Hepatocyte (in vitro differentiated cells): ENCODE results near the gene SLC6A1. TPM values are rescaled to one million over a fixed set of nuclear protein-coding genes. Genes with fewer than 3 reads are reported as not detected.

Source experiments
- DNase-seq: peaks from one replicate; pipeline ENCODE4 v3.0.0-alpha.2; 2016; ENCODE audit warnings: low spot score
- H2AFZ ChIP-seq: fragments of 200-600 bp; sonication (generic); 2 replicates; pipeline ENCODE4 v1.6.0; 2016; ENCODE audit warnings: antibody characterized with exemption, mild to moderate bottlenecking
- H3K27ac ChIP-seq: fragments of 200-600 bp; sonication (generic); 2 replicates; pipeline ENCODE4 v1.5.1; 2016; ENCODE audit warnings: mild to moderate bottlenecking
- H3K27me3 ChIP-seq: fragments of 200-600 bp; sonication (generic); 2 replicates; pipeline ENCODE4 v1.6.1; 2016
- H3K36me3 ChIP-seq: fragments of 200-600 bp; sonication (generic); replicated peaks from 2 replicates; pipeline ENCODE4 v1.5.1; 2016; ENCODE audit warnings: low read depth; ENCODE audit not compliant: insufficient read depth
- H3K4me1 ChIP-seq: fragments of 200-600 bp; sonication (generic); 2 replicates; pipeline ENCODE4 v1.5.1; 2016; ENCODE audit warnings: mild to moderate bottlenecking, moderate library complexity; ENCODE audit not compliant: insufficient read depth
- H3K4me2 ChIP-seq: fragments of 200-600 bp; sonication (generic); 2 replicates; pipeline ENCODE4 v1.6.0; 2016
- H3K4me3 ChIP-seq: fragments of 200-600 bp; sonication (generic); 2 replicates; pipeline ENCODE4 v1.5.1; 2016; ENCODE audit warnings: mild to moderate bottlenecking
- H3K79me2 ChIP-seq: fragments of 200-600 bp; sonication (generic); 2 replicates; pipeline ENCODE4 v1.6.0; 2017; ENCODE audit warnings: mild to moderate bottlenecking
- H3K9me2 ChIP-seq: fragments of 200-600 bp; sonication (generic); replicated peaks from 2 replicates; pipeline ENCODE4 v1.6.0; 2017; ENCODE audit warnings: mild to moderate bottlenecking; ENCODE audit not compliant: insufficient read depth
- H3K9me3 ChIP-seq: fragments of 200-600 bp; sonication (generic); 2 replicates; pipeline ENCODE4 v1.5.1; 2016; ENCODE audit warnings: low read depth, mild to moderate bottlenecking
- H4K20me1 ChIP-seq: fragments of 200-600 bp; sonication (generic); 2 replicates; pipeline ENCODE4 v1.6.0; 2016; ENCODE audit warnings: mild to moderate bottlenecking; ENCODE audit not compliant: insufficient read depth, poor library complexity, severe bottlenecking
- CTCF ChIP-seq: fragments of 200-600 bp; sonication (generic); IDR thresholded peaks from 2 replicates; pipeline ENCODE4 v1.5.1; 2016; ENCODE audit warnings: antibody characterized with exemption, mild to moderate bottlenecking; ENCODE audit not compliant: poor library complexity
- EZH2 ChIP-seq: fragments of 200-600 bp; sonication (generic); IDR thresholded peaks from 2 replicates; pipeline ENCODE4 v1.6.1; 2016; ENCODE audit warnings: antibody characterized with exemption, mild to moderate bottlenecking, borderline replicate concordance
- EZH2phosphoT487 ChIP-seq: fragments of 200-600 bp; sonication (generic); IDR thresholded peaks from one replicate; pipeline ENCODE4 v1.6.1; 2018; ENCODE audit warnings: antibody characterized with exemption, mild to moderate bottlenecking, low read depth, moderate library complexity; ENCODE audit not compliant: unreplicated experiment, severe bottlenecking
- WGBS: methylation state at CpG from one replicate; pipeline ENCODE4 v1.1.6; 2016; ENCODE audit warnings: low lambda C conversion rate; ENCODE audit errors: missing lambda C conversion rate; 5-methylcytosine and 5-hydroxymethylcytosine counted together
- polyA plus RNA-seq: library from polyadenylated mRNA; unstranded; fragments of >200 nt; fragmentation: Nextera tagmentation; extraction: Ambion mirVana; gene quantifications from 2 replicates; pipeline ENCODE4 v1.2.1, GENCODE V29; 2016
- total RNA-seq: library from RNA; depleted of rRNA; stranded (reverse); fragments of >200 nt; gene quantifications from 2 replicates; pipeline ENCODE4 v1.2.3, GENCODE V29; 2014

SLC6A1 gene
- total and polyA plus RNA-seq, 2 experiments from 2014 or later = 3.6 to 5.7 TPM

- Histone ChIP-seq H3K4me3 (no peak overlapping the region), H3K36me3 (no peaks in the 10 kb centered on the region), H3K27me3 (no peaks in the 10 kb centered on the region), H3K9me3 (no peaks in the 10 kb centered on the region), H3K79me2 (no peaks in the 10 kb centered on the region), H3K27ac (no peak overlapping the region), H3K9me2 (no peaks in the 10 kb centered on the region), H4K20me1 (no peaks in the 10 kb centered on the region), H3K4me1 (no peaks in the 10 kb centered on the region), H3K4me2 (no peak overlapping the region), H2AFZ (no peak overlapping the region)
- no peak for TF ChIP-seq EZH2phosphoT487
- no peak for TF ChIP-seq CTCF
- TF ChIP-seq EZH2 = no peak
- 85% methylated on average over 17 of the region's 17 CpGs for WGBS
- no peak for DNase-seq
Observed at GRCh38 chr3:10957976-10958749, 34.4 kb upstream of the SLC6A1 start.

GRCh38 chr3:10960255-10960654, 32.3 kb upstream of the SLC6A1 start:
- Histone ChIP-seq H3K27ac (no peak overlapping the region), H3K4me2 (no peak overlapping the region), H3K9me2 (no peaks in the 10 kb centered on the region), H3K9me3 (no peaks in the 10 kb centered on the region), H3K27me3 (no peaks in the 10 kb centered on the region), H3K4me1 (no peaks in the 10 kb centered on the region), H3K79me2 (no peaks in the 10 kb centered on the region), H4K20me1 (no peaks in the 10 kb centered on the region), H2AFZ (no peak overlapping the region), H3K36me3 (no peaks in the 10 kb centered on the region), H3K4me3 (no peak overlapping the region)
- no peak for DNase-seq
- TF ChIP-seq EZH2phosphoT487 (no peak), EZH2 (no peak), CTCF (no peak)
- 87% methylated on average over 6 of the region's 6 CpGs for WGBS

GRCh38 chr3:10961921-10962320, 30.6 kb upstream of the SLC6A1 start:
- no peaks in the 10 kb centered on the region for H3K9me3 ChIP-seq
- H3K79me2 ChIP-seq = no peaks in the 10 kb centered on the region
- H4K20me1 ChIP-seq = no peaks in the 10 kb centered on the region
- H3K4me1 ChIP-seq = no peaks in the 10 kb centered on the region
- no peak for TF ChIP-seq EZH2
- TF ChIP-seq EZH2phosphoT487 = no peak
- no peak for TF ChIP-seq CTCF
- 78% methylated on average over 2 of the region's 2 CpGs for WGBS
- no peak overlapping the region for H3K4me3 ChIP-seq
- peaks cover 4% of the 10 kb centered on the region for H3K27me3 ChIP-seq
- H3K4me2 ChIP-seq = no peak overlapping the region
- DNase-seq = no peak
- H2AFZ ChIP-seq = no peak overlapping the region
- H3K27ac ChIP-seq = no peak overlapping the region
- H3K36me3 ChIP-seq = no peaks in the 10 kb centered on the region
- no peaks in the 10 kb centered on the region for H3K9me2 ChIP-seq
